Sigmoid colon (tissue), 7 donors: ENCODE measurements around the gene CTCF. TPM values are rescaled to one million over a fixed set of nuclear protein-coding genes. Genes with fewer than 3 reads are reported as not detected.
A peak's percentile ranks its signal among the peaks of the same experiment; 100 is the strongest.

Experiments used
- DNase-seq: peaks from one replicate; pipeline ENCODE4 v3.0.0-alpha.2; 2019
- H3K27ac ChIP-seq, 4 donors: fragments of 200-600 bp; sonication (generic); one replicate each; pipeline ENCODE4 v1.5.1; 2016 to 2019; ENCODE audit warnings: mild to moderate bottlenecking in 1 of 4
- H3K27me3 ChIP-seq, 3 donors: fragments of 200-600 bp; sonication (generic); one replicate each; pipeline ENCODE4 v1.5.1; 2019; ENCODE audit warnings: mild to moderate bottlenecking in 1 of 3
- H3K36me3 ChIP-seq, 4 donors: fragments of 200-600 bp; sonication (generic); one replicate each; pipeline ENCODE4 v1.5.1; 2016 to 2019
- H3K4me1 ChIP-seq, 4 donors: fragments of 200-600 bp; sonication (generic); one replicate each; pipeline ENCODE4 v1.5.1; 2017 to 2019
- H3K4me3 ChIP-seq, 4 donors: fragments of 200-600 bp; sonication (generic); one replicate each; pipeline ENCODE4 v1.5.1; 2017 to 2019; ENCODE audit warnings: mild to moderate bottlenecking in 2 of 4, moderate library complexity in 1 of 4
- H3K9me3 ChIP-seq, 4 donors: fragments of 200-600 bp in 3 of 4; sonication (generic) in 3 of 4; one replicate each; pipeline versions ENCODE4 v1.5.1 to v1.6.1; 2013 to 2019
- EP300 ChIP-seq, 4 donors: sonication (generic); formaldehyde crosslinking; IDR thresholded peaks; one replicate each; pipeline ENCODE4 v1.6.1; 2017; ENCODE audit warnings: antibody characterized with exemption in 4 of 4
- POLR2A ChIP-seq, 2 donors: fragments of 450-650 bp; IDR thresholded peaks; one replicate each; pipeline ENCODE4 v1.6.1; 2016; ENCODE audit warnings: antibody characterized with exemption in 2 of 2, mild to moderate bottlenecking in 2 of 2, moderate library complexity in 2 of 2
- POLR2AphosphoS5 ChIP-seq, 4 donors: sonication (generic); formaldehyde crosslinking; IDR thresholded peaks; one replicate each; pipeline ENCODE4 v1.6.1; 2017; ENCODE audit warnings: antibody characterized with exemption in 4 of 4
- WGBS, 2 donors: extraction: QIAGEN DNeasy Blood & Tissue Kit; methylation state at CpG; one replicate each; pipeline ENCODE4 v1.1.7; 2013; 5-methylcytosine and 5-hydroxymethylcytosine counted together
- intact Hi-C: fragments of 100-400 bp; cut with DNase I; formaldehyde crosslinking; loops from one replicate; pipeline ENCODE4 v1.15.1; 2023
- polyA plus RNA-seq, 3 donors: library from polyadenylated mRNA; stranded (reverse); fragments of 200-250 nt; gene quantifications; one replicate each; pipeline ENCODE4 v1.2.3, GENCODE V29; 2013
- total RNA-seq, 4 donors: library from RNA; depleted of rRNA; stranded (reverse); fragments of >200 nt; gene quantifications; one replicate each; pipeline ENCODE4 v1.1.0, GENCODE V29; 2016
- TF ChIP-seq, protein P1 (sequence below), 4 experiments: fragments of 450-650 bp in 3 of 4; fragments of 200-600 bp in 1 of 4; IDR thresholded peaks; one replicate each; pipeline ENCODE4 v1.5.1; 2016 to 2019; ENCODE audit warnings: antibody characterized with exemption in 4 of 4, mild to moderate bottlenecking in 3 of 4, moderate library complexity in 2 of 4
- donor health status: healthy with polysubstance abuse.
- donor health status: Bipolar disorder and iron deficiency.
- donor health status: healthy.

CTCF gene
- total and polyA plus RNA-seq, 7 donors = 25.8 to 45.7 (median 29.2) TPM

- Histone ChIP-seq H3K4me1 (peaks cover 0 to 31% (median 18%) of the 10 kb centered on the region in 4 donors), H3K4me3 (no peak overlapping the region), H3K27ac (no peak overlapping the region), H3K36me3 (peaks cover 28 to 87% (median 64%) of the 10 kb centered on the region in 4 donors), H3K9me3 (no peaks in the 10 kb centered on the region), H3K27me3 (no peaks in the 10 kb centered on the region)
- no peak for DNase-seq
- intact Hi-C loops = no loop called here
- 90 to 91% methylated on average over 6 of the region's 6 CpGs for WGBS, 2 donors
- TF ChIP-seq POLR2A (IDR thresholded peaks at IDR 0.05) (no peak), EP300 (IDR thresholded peaks at IDR 0.05) (no peak), POLR2AphosphoS5 (IDR thresholded peaks at IDR 0.05) (no peak)
- TF ChIP-seq, protein P1, sequence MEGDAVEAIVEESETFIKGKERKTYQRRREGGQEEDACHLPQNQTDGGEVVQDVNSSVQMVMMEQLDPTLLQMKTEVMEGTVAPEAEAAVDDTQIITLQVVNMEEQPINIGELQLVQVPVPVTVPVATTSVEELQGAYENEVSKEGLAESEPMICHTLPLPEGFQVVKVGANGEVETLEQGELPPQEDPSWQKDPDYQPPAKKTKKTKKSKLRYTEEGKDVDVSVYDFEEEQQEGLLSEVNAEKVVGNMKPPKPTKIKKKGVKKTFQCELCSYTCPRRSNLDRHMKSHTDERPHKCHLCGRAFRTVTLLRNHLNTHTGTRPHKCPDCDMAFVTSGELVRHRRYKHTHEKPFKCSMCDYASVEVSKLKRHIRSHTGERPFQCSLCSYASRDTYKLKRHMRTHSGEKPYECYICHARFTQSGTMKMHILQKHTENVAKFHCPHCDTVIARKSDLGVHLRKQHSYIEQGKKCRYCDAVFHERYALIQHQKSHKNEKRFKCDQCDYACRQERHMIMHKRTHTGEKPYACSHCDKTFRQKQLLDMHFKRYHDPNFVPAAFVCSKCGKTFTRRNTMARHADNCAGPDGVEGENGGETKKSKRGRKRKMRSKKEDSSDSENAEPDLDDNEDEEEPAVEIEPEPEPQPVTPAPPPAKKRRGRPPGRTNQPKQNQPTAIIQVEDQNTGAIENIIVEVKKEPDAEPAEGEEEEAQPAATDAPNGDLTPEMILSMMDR (IDR thresholded peaks at IDR 0.05) = no peak
Measured at GRCh38 chr16:67543582-67543981, 18.7 kb upstream of the CTCF start.

DNA sequence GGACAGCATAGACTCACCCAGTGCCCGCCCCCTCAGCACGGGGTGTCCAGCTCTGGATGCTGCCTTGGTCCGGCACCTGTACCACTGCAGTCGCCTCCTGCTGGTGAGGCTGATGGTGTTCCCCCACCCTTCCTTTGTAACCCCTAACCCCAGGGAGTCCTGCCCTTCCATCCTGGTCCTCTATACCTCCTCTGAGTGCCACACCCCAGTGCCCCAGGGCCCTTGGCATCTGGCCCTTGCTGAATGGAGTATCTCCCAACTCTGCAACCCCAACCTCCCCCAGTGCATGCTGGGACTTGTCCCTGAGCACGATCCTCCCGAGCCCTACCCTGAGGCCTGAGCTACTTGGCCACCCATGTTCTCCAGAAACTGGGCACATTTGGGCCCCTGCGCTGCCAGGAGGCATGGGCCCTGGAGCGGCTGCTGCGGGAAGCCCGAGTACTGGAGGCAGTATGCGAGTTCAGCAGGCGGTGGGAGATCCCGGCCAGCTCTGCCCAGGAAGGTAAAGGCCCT is 17.9 kb upstream of the CTCF start:
- DNase-seq = no peak
- no peak overlapping the region for H3K27ac ChIP-seq
- H3K9me3 ChIP-seq = no peaks in the 10 kb centered on the region
- no peak overlapping the region for H3K4me3 ChIP-seq
- WGBS, 2 donors = 87 to 89% methylated on average over 13 of the region's 13 CpGs
- intact Hi-C loops = no loop called here
- no peaks in the 10 kb centered on the region for H3K27me3 ChIP-seq
- peaks cover 28 to 94% (median 63%) of the 10 kb centered on the region in 4 donors for H3K36me3 ChIP-seq
- peaks cover 0 to 23% (median 13%) of the 10 kb centered on the region in 4 donors for H3K4me1 ChIP-seq
- TF ChIP-seq EP300 (IDR thresholded peaks at IDR 0.05) = no peak

- no peak for TF ChIP-seq POLR2A (IDR thresholded peaks at IDR 0.05)
- TF ChIP-seq, protein P1 (IDR thresholded peaks at IDR 0.05) = no peak
- no peak for TF ChIP-seq EP300 (IDR thresholded peaks at IDR 0.05)
- TF ChIP-seq POLR2AphosphoS5 (IDR thresholded peaks at IDR 0.05) = no peak
Measured at GRCh38 chr16:67544844-67545664, 17.3 kb upstream of the CTCF start.

GRCh38 chr16:67545665-67546024 is 16.7 kb upstream of the CTCF start:
- Histone ChIP-seq H3K36me3 (peaks cover 28 to 81% (median 53%) of the 10 kb centered on the region in 4 donors), H3K27ac (peak overlapping the region in 1 of 4 donors; percentile 13), H3K4me1 (peaks cover 0 to 22% (median 13%) of the 10 kb centered on the region in 4 donors), H3K27me3 (no peaks in the 10 kb centered on the region), H3K4me3 (no peak overlapping the region), H3K9me3 (no peaks in the 10 kb centered on the region)
- TF ChIP-seq POLR2AphosphoS5 (IDR thresholded peaks at IDR 0.05) = no peak
- TF ChIP-seq, protein P1 (IDR thresholded peaks at IDR 0.05) = no peak
- no peak for TF ChIP-seq EP300 (IDR thresholded peaks at IDR 0.05)
- no peak for TF ChIP-seq POLR2A (IDR thresholded peaks at IDR 0.05)
- 89 to 95% methylated on average over 14 of the region's 14 CpGs for WGBS, 2 donors
- peak; percentile 67 for DNase-seq
- intact Hi-C loops = loop anchor here (5.0 kb wide), 1 partner anchor 122 kb away; the partner anchor contains the start of genes C16orf86 and ENKD1

More at GRCh38 chr16:67544844-67545664, 17.3 kb upstream of the CTCF start:
- Histone ChIP-seq H3K9me3 (no peaks in the 10 kb centered on the region), H3K36me3 (peaks cover 28 to 87% (median 58%) of the 10 kb centered on the region in 4 donors), H3K4me1 (peaks cover 0 to 22% (median 13%) of the 10 kb centered on the region in 4 donors), H3K4me3 (no peak overlapping the region), H3K27me3 (no peaks in the 10 kb centered on the region), H3K27ac (no peak overlapping the region)
- WGBS, 2 donors = 75 to 91% methylated on average over 15 of the region's 15 CpGs
- intact Hi-C loops = loop anchor here (5.0 kb wide), 1 partner anchor 122 kb away; the partner anchor contains the start of genes C16orf86 and ENKD1
- DNase-seq = no peak

DNA sequence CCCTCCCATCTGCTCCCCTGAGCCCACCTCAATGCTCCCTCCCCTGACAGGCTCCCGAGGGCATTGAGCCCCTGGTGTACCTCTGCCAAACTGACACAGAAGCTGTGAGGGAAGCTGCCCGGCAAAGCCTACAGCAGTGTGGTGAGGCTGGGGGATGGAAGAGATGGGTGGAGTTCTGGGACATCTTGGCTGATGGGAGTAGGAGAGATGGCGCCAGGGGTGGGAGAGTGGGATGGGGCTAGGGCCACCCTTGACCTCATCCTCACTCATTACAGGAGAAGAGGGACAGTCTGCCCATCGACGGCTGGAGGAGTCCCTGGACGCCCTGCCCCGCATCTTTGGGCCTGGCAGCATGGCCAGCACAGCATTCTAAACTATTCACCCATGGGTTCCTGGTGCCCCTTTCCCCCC is 16.2 kb upstream of the CTCF start:
- no peak overlapping the region for H3K4me3 ChIP-seq
- intact Hi-C loops = loop anchor here (5.0 kb wide), 1 partner anchor 121 kb away; the partner anchor contains the start of genes C16orf86 and ENKD1
- no peaks in the 10 kb centered on the region for H3K27me3 ChIP-seq
- DNase-seq = no peak
- peaks cover 28 to 77% (median 50%) of the 10 kb centered on the region in 4 donors for H3K36me3 ChIP-seq
- TF ChIP-seq, protein P1 (IDR thresholded peaks at IDR 0.05) = no peak
- no peak for TF ChIP-seq EP300 (IDR thresholded peaks at IDR 0.05)
- no peak for TF ChIP-seq POLR2AphosphoS5 (IDR thresholded peaks at IDR 0.05)
- no peak for TF ChIP-seq POLR2A (IDR thresholded peaks at IDR 0.05)
- WGBS, 2 donors = 83 to 91% methylated on average over 7 of the region's 7 CpGs
- peaks cover 0 to 22% (median 13%) of the 10 kb centered on the region in 4 donors for H3K4me1 ChIP-seq
- H3K27ac ChIP-seq = peak overlapping the region in 3 of 4 donors; percentile 13 to 34 (median 30)
- H3K9me3 ChIP-seq = no peaks in the 10 kb centered on the region
